Tibial nerve (tissue), 4 donors: ENCODE data around the gene HADHB.

Experiments
- CTCF ChIP-seq, 5 experiments: fragments of 200-600 bp in 3 of 5; fragments of 450-650 bp in 2 of 5; sonication (generic) in 3 of 5; IDR thresholded peaks; one replicate each; pipeline ENCODE4 v1.5.1; 2016 to 2019; ENCODE audit warnings: antibody characterized with exemption in 5 of 5, mild to moderate bottlenecking in 3 of 5, moderate library complexity in 2 of 5
- EP300 ChIP-seq, 2 donors: sonication (generic); formaldehyde crosslinking; IDR thresholded peaks; one replicate each; pipeline ENCODE4 v1.6.1; 2017; ENCODE audit warnings: antibody characterized with exemption in 2 of 2, mild to moderate bottlenecking in 1 of 2
- POLR2A ChIP-seq, 2 donors: fragments of 450-650 bp; IDR thresholded peaks; one replicate each; pipeline ENCODE4 v1.6.1; 2017; ENCODE audit warnings: antibody characterized with exemption in 2 of 2, mild to moderate bottlenecking in 2 of 2, moderate library complexity in 2 of 2

GRCh38 chr2:26245810-26246209 lies 1.1 kb downstream of the HADHB start:
- TF ChIP-seq POLR2A (IDR thresholded peaks at IDR 0.05): no peak
- TF ChIP-seq CTCF (IDR thresholded peaks at IDR 0.05): no peak
- TF ChIP-seq EP300 (IDR thresholded peaks at IDR 0.05): no peak
